ENCODE measurements around the gene PLCH1. TPM values are rescaled to one million over a fixed set of nuclear protein-coding genes. Genes with fewer than 3 reads are reported as not detected.

PLCH1 gene
- total RNA-seq, 1 donor from 2014 or later = 0.25 TPM

DNA sequence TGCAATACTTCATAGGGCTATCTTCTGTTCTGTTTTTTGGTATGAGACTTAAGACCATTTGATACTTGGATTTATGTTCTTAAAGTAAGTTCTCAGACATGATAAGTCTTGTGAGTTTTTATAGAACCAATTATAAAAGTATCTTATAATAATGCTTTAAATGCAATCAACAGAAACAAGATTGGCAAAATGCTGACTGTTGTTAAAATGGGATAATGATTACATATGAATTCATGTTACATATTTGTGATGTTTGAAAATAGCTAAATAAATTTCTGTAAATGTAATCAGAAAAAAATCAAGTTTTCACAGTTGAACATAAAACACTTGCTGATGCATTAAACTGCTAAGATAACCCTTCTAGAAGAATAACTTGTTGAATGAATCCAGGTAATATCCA lies 148.3 kb downstream of the PLCH1 start:
- no peaks in the 10 kb centered on the region for H3K36me3 ChIP-seq
- no peak for TF ChIP-seq POLR2AphosphoS5 (IDR thresholded peaks at IDR 0.05; ENCODE audit: insufficient read depth in 1 of 2, low read depth in 1 of 2)
- no peak for TF ChIP-seq POLR2A (IDR thresholded peaks at IDR 0.05)
- TF ChIP-seq, protein P1, sequence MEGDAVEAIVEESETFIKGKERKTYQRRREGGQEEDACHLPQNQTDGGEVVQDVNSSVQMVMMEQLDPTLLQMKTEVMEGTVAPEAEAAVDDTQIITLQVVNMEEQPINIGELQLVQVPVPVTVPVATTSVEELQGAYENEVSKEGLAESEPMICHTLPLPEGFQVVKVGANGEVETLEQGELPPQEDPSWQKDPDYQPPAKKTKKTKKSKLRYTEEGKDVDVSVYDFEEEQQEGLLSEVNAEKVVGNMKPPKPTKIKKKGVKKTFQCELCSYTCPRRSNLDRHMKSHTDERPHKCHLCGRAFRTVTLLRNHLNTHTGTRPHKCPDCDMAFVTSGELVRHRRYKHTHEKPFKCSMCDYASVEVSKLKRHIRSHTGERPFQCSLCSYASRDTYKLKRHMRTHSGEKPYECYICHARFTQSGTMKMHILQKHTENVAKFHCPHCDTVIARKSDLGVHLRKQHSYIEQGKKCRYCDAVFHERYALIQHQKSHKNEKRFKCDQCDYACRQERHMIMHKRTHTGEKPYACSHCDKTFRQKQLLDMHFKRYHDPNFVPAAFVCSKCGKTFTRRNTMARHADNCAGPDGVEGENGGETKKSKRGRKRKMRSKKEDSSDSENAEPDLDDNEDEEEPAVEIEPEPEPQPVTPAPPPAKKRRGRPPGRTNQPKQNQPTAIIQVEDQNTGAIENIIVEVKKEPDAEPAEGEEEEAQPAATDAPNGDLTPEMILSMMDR (IDR thresholded peaks at IDR 0.05) = no peak
- DNase-seq (ENCODE audit: extremely low spot score in 2 of 2) = no peak
- H3K9me3 ChIP-seq = no peaks in the 10 kb centered on the region
- H3K4me3 ChIP-seq = no peak overlapping the region
- no peaks in the 10 kb centered on the region for H3K4me1 ChIP-seq
- H3K27ac ChIP-seq = no peak overlapping the region
- H3K27me3 ChIP-seq = no peaks in the 10 kb centered on the region
- intact Hi-C loops (cut with DNase I) = no loop called here

DNA sequence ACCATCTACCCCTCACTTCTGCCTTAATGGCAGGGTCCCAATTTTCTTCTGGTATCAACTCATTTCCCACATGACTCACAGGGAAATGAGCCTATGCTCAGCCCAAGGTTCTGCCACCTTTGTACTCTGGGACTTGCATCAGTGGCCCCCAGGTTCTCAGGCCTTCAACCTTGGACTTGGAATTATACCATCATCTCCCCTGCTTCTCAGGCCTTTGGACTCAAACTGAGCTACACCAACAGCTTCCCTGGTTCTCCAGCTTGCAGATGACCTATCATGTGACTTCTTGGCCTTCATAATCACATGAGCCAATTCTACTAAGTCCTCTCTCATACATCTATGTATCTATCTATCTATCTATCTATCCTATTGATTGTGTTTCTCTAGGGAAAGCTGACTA lies 149.5 kb downstream of the PLCH1 start:
- intact Hi-C loops (cut with DNase I) = no loop called here
- Histone ChIP-seq H3K9me3 (no peaks in the 10 kb centered on the region), H3K36me3 (no peaks in the 10 kb centered on the region), H3K27me3 (no peaks in the 10 kb centered on the region), H3K27ac (no peak overlapping the region), H3K4me3 (no peak overlapping the region), H3K4me1 (no peaks in the 10 kb centered on the region)
- TF ChIP-seq, protein P1 (IDR thresholded peaks at IDR 0.05) = no peak
- TF ChIP-seq POLR2A (IDR thresholded peaks at IDR 0.05) (no peak), POLR2AphosphoS5 (IDR thresholded peaks at IDR 0.05; ENCODE audit: insufficient read depth in 1 of 2, low read depth in 1 of 2) (no peak)
- no peak for DNase-seq (ENCODE audit: extremely low spot score in 2 of 2)

DNA sequence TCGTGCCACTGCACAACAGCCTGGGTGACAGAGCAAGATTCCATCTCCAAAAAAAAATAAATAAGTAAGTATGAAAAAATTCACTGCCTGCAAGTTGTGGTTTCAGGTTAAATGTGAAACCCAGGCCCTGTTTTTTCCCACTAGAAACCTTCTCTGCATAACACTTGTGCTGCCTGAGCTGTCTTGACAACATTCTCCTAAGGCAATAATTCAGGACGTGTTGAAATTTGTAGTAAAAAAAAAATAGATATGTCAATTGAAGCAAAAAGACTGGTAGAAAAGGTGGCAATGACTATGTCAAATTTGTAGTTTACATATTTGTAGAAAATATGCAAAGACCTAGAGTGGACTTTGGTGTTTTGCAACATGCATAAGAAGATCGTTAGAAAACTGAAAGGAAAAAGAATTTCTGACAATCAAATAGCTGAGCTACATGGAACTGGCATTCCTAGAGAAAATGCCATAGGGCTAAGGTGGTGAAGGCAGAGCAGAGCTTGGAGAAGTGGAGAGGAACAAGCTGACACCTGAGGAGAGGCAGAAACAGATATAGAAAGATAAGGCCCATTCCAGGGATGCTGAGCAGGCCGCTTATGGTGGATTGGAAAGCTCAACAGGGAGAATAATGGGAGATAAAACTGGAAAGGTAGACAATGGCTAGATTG lies 150.2 kb downstream of the PLCH1 start:
- H3K27me3 ChIP-seq = no peaks in the 10 kb centered on the region
- H3K36me3 ChIP-seq = no peaks in the 10 kb centered on the region
- no peak overlapping the region for H3K4me3 ChIP-seq
- DNase-seq (ENCODE audit: extremely low spot score in 2 of 2) = no peak
- TF ChIP-seq POLR2AphosphoS5 (IDR thresholded peaks at IDR 0.05; ENCODE audit: insufficient read depth in 1 of 2, low read depth in 1 of 2) = no peak
- TF ChIP-seq, protein P1 (IDR thresholded peaks at IDR 0.05) = no peak
- no peak for TF ChIP-seq POLR2A (IDR thresholded peaks at IDR 0.05)
- H3K27ac ChIP-seq = no peak overlapping the region
- no peaks in the 10 kb centered on the region for H3K4me1 ChIP-seq
- no peaks in the 10 kb centered on the region for H3K9me3 ChIP-seq
- intact Hi-C loops (cut with DNase I) = no loop called here

DNA sequence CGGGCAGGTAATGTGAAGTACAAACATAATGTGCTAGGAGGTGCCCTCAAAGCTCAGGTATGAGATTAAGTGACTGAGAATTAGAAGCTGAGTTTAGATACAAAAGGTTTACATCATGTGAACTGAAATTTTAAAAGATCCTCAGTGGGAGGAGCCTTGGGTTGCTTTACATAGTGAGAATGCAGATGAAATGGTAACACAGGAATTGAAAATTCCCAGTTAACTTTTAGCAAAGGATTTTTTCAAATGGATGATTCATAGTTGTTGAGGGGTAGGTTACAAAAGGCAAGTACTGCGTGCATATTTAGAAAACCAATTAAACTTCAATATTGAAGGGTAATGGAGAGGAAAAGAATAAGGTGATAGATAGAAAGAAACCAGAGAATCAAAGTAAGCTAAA lies 157.3 kb downstream of the PLCH1 start:
- Histone ChIP-seq H3K9me3 (no peaks in the 10 kb centered on the region), H3K27ac (no peak overlapping the region), H3K27me3 (no peaks in the 10 kb centered on the region), H3K4me3 (no peak overlapping the region), H3K4me1 (no peaks in the 10 kb centered on the region), H3K36me3 (no peaks in the 10 kb centered on the region)
- intact Hi-C loops (cut with DNase I) = no loop called here
- DNase-seq (ENCODE audit: extremely low spot score in 2 of 2) = no peak
- TF ChIP-seq, protein P1 (IDR thresholded peaks at IDR 0.05) = no peak
- TF ChIP-seq POLR2A (IDR thresholded peaks at IDR 0.05) = no peak
- no peak for TF ChIP-seq POLR2AphosphoS5 (IDR thresholded peaks at IDR 0.05; ENCODE audit: insufficient read depth in 1 of 2, low read depth in 1 of 2)

DNA sequence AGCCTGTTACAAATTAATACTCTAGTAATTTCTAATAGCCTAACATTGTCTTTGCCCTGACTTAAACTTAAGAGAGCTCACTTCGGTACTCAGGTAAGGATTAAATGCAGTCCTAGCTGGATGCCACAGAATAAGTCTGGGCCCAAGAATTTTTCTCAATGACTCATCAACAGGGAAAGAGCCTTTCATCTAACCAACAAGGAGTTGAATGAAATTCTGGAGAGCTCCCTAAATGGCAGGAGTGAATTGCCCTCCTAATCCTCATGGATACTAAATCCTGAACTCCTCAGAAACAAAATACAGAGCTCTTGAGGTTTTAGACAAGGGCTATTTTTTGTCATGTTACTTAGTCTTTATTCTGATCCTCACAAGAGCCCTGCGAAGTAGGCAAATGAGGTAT lies 159.5 kb downstream of the PLCH1 start:
- no peaks in the 10 kb centered on the region for H3K27me3 ChIP-seq
- H3K36me3 ChIP-seq = no peaks in the 10 kb centered on the region
- no peak for DNase-seq (ENCODE audit: extremely low spot score in 2 of 2)
- no peaks in the 10 kb centered on the region for H3K9me3 ChIP-seq
- H3K4me1 ChIP-seq = no peaks in the 10 kb centered on the region
- H3K27ac ChIP-seq = no peak overlapping the region
- intact Hi-C loops (cut with DNase I) = no loop called here
- H3K4me3 ChIP-seq = no peak overlapping the region
- TF ChIP-seq, protein P1 (IDR thresholded peaks at IDR 0.05) = no peak
- TF ChIP-seq POLR2A (IDR thresholded peaks at IDR 0.05) (no peak), POLR2AphosphoS5 (IDR thresholded peaks at IDR 0.05; ENCODE audit: insufficient read depth in 1 of 2, low read depth in 1 of 2) (no peak)
